GM19025 (cell line): ENCODE data around the gene OR51G1.
"Not testable (repeated sequence)": the region's sequence is repeated elsewhere in the genome, so short reads cannot be mapped to it uniquely, and the experiment has no call there.

Experiments
- ATAC-seq: cut with Tn5 transposase; IDR thresholded peaks from one replicate; pipeline ENCODE4 v1.9.1; 2021; ENCODE audit warnings: mild to moderate bottlenecking, low read depth, moderate library complexity; ENCODE audit not compliant: unreplicated experiment

OR51G1 gene

GRCh38 chr11:4924239-4924638 is at the start of gene OR51G1:
OR51G1 (minus strand) TSS chr11:4924339; CDS start chr11:4924339, 0 bp downstream.
- ATAC-seq: no peak

GRCh38 chr11:4962816-4963215 is 38.7 kb upstream of the OR51G1 start:
- ATAC-seq: no peak

- no peak for ATAC-seq
Measured at GRCh38 chr11:4960877-4961276, 36.7 kb upstream of the OR51G1 start.

- ATAC-seq: no peak
Measured at GRCh38 chr11:4957396-4957795, 33.3 kb upstream of the OR51G1 start.

- ATAC-seq: not testable (repeated sequence)
Measured at GRCh38 chr11:4955613-4956012, 31.5 kb upstream of the OR51G1 start, which contains the start of gene OR51A2. OR51A2 (minus strand) TSS chr11:4955713; CDS start chr11:4955713, 0 bp downstream.

- ATAC-seq: no peak
Measured at GRCh38 chr11:4947505-4947904, 23.4 kb upstream of the OR51G1 start, which contains the start of gene OR51A4. OR51A4 (minus strand) TSS chr11:4947605; CDS start chr11:4947100, 505 bp downstream.

GRCh38 chr11:4936745-4937144 is 12.6 kb upstream of the OR51G1 start:
- no peak for ATAC-seq

- ATAC-seq: no peak
Measured at GRCh38 chr11:4932751-4933150, 8.6 kb upstream of the OR51G1 start.

- no peak for ATAC-seq
Measured at GRCh38 chr11:4926608-4927007, 2.5 kb upstream of the OR51G1 start.

- no peak for ATAC-seq
Measured at GRCh38 chr11:4922304-4922703, 1.8 kb downstream of the OR51G1 start.

GRCh38 chr11:4921796-4922195 is 2.3 kb downstream of the OR51G1 start:
- no peak for ATAC-seq

- ATAC-seq: no peak
Measured at GRCh38 chr11:4919250-4919649, 4.9 kb downstream of the OR51G1 start, which contains the start of gene OR51G2. OR51G2 (minus strand) TSS chr11:4919350; CDS start chr11:4915663, 3,687 bp downstream.

- no peak for ATAC-seq
Measured at GRCh38 chr11:4916581-4916980, 7.6 kb downstream of the OR51G1 start.

- ATAC-seq: no peak
Measured at GRCh38 chr11:4903484-4903883, 20.7 kb downstream of the OR51G1 start, which contains the start of gene OR51A7. OR51A7 (plus strand) TSS chr11:4903783; CDS start chr11:4907370, 3,587 bp downstream.

GRCh38 chr11:4891996-4892640 is 32.0 kb downstream of the OR51G1 start:
- no peak for ATAC-seq

- no peak for ATAC-seq
Measured at GRCh38 chr11:4890279-4890678, 33.9 kb downstream of the OR51G1 start.

- ATAC-seq: no peak
Measured at GRCh38 chr11:4887591-4887990, 36.5 kb downstream of the OR51G1 start.

- ATAC-seq: no peak
Measured at GRCh38 chr11:4886186-4886585, 38.0 kb downstream of the OR51G1 start.

- no peak for ATAC-seq
Measured at GRCh38 chr11:4884361-4884760, 39.8 kb downstream of the OR51G1 start.

- no peak for ATAC-seq
Measured at GRCh38 chr11:4882543-4882942, 41.6 kb downstream of the OR51G1 start.

- ATAC-seq: no peak
Measured at GRCh38 chr11:4881860-4882500, 42.2 kb downstream of the OR51G1 start, which contains the start of gene OR51T1. OR51T1 (plus strand) TSS chr11:4881900; CDS start chr11:4881900, 0 bp downstream.

- ATAC-seq: no peak
Measured at GRCh38 chr11:4881188-4881587, 43.0 kb downstream of the OR51G1 start.
